PC-9 (cell line): Measurements from ENCODE around the gene GSTT2B.
"Not testable (repeated sequence)": the region's sequence is repeated elsewhere in the genome, so short reads cannot be mapped to it uniquely, and the experiment has no call there.

Experiments used
- CTCF ChIP-seq: fragments of 200-600 bp; sonication (generic); conservative IDR thresholded peaks from 2 replicates; pipeline ENCODE4 v1.6.1; 2017; ENCODE audit warnings: mixed run types, antibody characterized with exemption, mild to moderate bottlenecking, moderate library complexity
- EZH2 ChIP-seq: fragments of 200-600 bp; sonication (generic); IDR thresholded peaks from 2 replicates; pipeline ENCODE4 v1.8.0; 2017; ENCODE audit warnings: antibody characterized with exemption, low read depth

GRCh38 chr22:23953485-23953884 lies 7.5 kb downstream of the GSTT2B start:
- not testable (repeated sequence) for TF ChIP-seq CTCF, EZH2
